Measurements from ENCODE around the gene ZMIZ1. TPM values are rescaled to one million over a fixed set of nuclear protein-coding genes. Genes with fewer than 3 reads are reported as not detected.

ZMIZ1 gene
- total and polyA plus RNA-seq, 4 donors, result 3.9 to 19.1 (median 9.8) TPM

DNA sequence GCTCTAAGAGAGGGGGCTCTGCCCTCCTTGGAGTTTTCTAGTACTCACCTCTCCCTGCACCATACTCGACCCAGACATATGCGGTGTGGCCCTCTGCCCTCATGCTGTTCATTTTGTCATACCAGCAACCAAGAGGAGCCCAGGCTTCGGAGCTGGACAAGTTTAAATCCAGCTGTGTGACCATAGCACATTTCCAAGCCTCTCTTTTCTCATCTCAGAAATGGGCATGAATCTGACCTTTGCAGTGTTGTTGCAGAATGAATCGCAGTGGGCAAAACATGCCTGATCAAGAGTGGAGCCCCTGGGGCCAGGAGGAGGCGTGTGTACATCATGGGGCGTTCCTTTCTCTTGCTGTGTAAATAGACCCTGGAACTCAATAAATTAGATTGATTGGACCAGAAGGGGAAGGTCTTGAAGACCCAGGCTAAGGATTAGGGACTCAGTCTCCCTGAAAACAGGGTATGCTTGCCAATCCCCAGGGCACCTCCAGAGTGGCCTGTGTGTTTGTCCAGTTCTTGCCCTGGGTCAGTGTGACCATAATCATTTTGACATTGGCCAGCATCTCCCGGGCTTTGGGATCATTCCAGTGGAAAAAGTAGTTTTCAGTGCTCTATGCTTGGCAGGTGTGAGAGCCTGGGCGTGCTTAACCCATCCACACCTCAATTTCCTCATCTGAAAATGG lies 59.6 kb downstream of the ZMIZ1 start:
- peak in 1 of 2 donors; percentile 7 for TF ChIP-seq RAD21 (IDR thresholded peaks at IDR 0.05)
- peak in 1 of 2 donors; percentile 40 for TF ChIP-seq HNF4A (conservative IDR thresholded peaks at IDR 0.05)
- TF ChIP-seq RXRA (IDR thresholded peaks at IDR 0.05), result peak in 1 of 2 donors; percentile 38
- TF ChIP-seq HNF4G (IDR thresholded peaks at IDR 0.05), result no peak
- H3K9ac ChIP-seq (ENCODE audit: low read depth in 1 of 2, low read length in 2 of 2), result no peak overlapping the region
- no peak for DNase-seq (ENCODE audit: low spot score)
- 72% methylated on average over 8 of the region's 8 CpGs for WGBS
- no peaks in the 10 kb centered on the region for H3K27me3 ChIP-seq (ENCODE audit: control insufficient read depth in 4 of 4, insufficient read depth in 4 of 4, low read length in 3 of 4)
- H3K9me3 ChIP-seq (ENCODE audit: control insufficient read depth in 4 of 4, low read length in 3 of 4), result no peaks in the 10 kb centered on the region
- H3K27ac ChIP-seq (ENCODE audit: low read depth in 1 of 2, low read length in 2 of 2), result no peak overlapping the region
- H3K4me3 ChIP-seq (ENCODE audit: low read depth in 1 of 3, low read length in 3 of 3), result no peak overlapping the region
- H3K36me3 ChIP-seq (ENCODE audit: control insufficient read depth in 4 of 4, insufficient read depth in 3 of 4, low read depth in 1 of 4, low read length in 3 of 4), result peaks cover 0 to 7% (median 1%) of the 10 kb centered on the region in 4 donors
- peaks cover 8 to 43% (median 38%) of the 10 kb centered on the region in 4 donors for H3K4me1 ChIP-seq (ENCODE audit: control insufficient read depth in 4 of 4, insufficient read depth in 4 of 4, low read length in 3 of 4)

DNA sequence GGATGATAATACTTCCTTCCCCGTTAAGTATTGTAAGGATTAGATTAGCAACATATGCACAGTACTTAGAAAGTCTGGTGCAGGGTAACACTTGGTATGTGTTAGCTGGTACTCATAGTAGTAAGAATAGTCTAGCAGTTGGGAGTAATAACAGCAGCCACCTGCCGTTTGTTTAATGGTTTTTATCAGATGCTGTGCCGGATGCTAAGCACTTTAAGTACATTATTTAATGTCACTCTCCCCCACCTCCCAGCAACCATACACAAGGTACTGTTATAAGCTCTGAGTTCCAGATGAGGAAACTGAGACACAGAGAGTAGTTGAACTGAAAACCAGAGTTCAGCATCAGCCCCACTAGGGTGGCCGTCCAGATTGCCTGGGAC lies 60.1 kb downstream of the ZMIZ1 start:
- Histone ChIP-seq H3K4me1 (ENCODE audit: control insufficient read depth in 4 of 4, insufficient read depth in 4 of 4, low read length in 3 of 4) (peaks cover 8 to 43% (median 38%) of the 10 kb centered on the region in 4 donors), H3K9ac (ENCODE audit: low read depth in 1 of 2, low read length in 2 of 2) (no peak overlapping the region), H3K9me3 (ENCODE audit: control insufficient read depth in 4 of 4, low read length in 3 of 4) (no peaks in the 10 kb centered on the region), H3K36me3 (ENCODE audit: control insufficient read depth in 4 of 4, insufficient read depth in 3 of 4, low read depth in 1 of 4, low read length in 3 of 4) (peaks cover 0 to 5% (median 0%) of the 10 kb centered on the region in 4 donors), H3K27me3 (ENCODE audit: control insufficient read depth in 4 of 4, insufficient read depth in 4 of 4, low read length in 3 of 4) (no peaks in the 10 kb centered on the region), H3K27ac (ENCODE audit: low read depth in 1 of 2, low read length in 2 of 2) (no peak overlapping the region), H3K4me3 (ENCODE audit: low read depth in 1 of 3, low read length in 3 of 3) (no peak overlapping the region)
- WGBS, result 70% methylated on average over 4 of the region's 4 CpGs
- DNase-seq (ENCODE audit: low spot score), result no peak
- TF ChIP-seq, protein P1, sequence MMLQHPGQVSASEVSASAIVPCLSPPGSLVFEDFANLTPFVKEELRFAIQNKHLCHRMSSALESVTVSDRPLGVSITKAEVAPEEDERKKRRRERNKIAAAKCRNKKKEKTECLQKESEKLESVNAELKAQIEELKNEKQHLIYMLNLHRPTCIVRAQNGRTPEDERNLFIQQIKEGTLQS (IDR thresholded peaks at IDR 0.05), result no peak
- TF ChIP-seq, protein P2, sequence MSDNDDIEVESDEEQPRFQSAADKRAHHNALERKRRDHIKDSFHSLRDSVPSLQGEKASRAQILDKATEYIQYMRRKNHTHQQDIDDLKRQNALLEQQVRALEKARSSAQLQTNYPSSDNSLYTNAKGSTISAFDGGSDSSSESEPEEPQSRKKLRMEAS (IDR thresholded peaks at IDR 0.05), result no peak
- TF ChIP-seq RXRA (IDR thresholded peaks at IDR 0.05) (no peak), TAF1 (conservative IDR thresholded peaks at IDR 0.05) (no peak), HNF4A (conservative IDR thresholded peaks at IDR 0.05) (no peak), SP1 (IDR thresholded peaks at IDR 0.05) (no peak), RAD21 (IDR thresholded peaks at IDR 0.05) (no peak), JUND (IDR thresholded peaks at IDR 0.05) (no peak), HNF4G (IDR thresholded peaks at IDR 0.05) (no peak), NR2F2 (IDR thresholded peaks at IDR 0.05) (no peak)

DNA sequence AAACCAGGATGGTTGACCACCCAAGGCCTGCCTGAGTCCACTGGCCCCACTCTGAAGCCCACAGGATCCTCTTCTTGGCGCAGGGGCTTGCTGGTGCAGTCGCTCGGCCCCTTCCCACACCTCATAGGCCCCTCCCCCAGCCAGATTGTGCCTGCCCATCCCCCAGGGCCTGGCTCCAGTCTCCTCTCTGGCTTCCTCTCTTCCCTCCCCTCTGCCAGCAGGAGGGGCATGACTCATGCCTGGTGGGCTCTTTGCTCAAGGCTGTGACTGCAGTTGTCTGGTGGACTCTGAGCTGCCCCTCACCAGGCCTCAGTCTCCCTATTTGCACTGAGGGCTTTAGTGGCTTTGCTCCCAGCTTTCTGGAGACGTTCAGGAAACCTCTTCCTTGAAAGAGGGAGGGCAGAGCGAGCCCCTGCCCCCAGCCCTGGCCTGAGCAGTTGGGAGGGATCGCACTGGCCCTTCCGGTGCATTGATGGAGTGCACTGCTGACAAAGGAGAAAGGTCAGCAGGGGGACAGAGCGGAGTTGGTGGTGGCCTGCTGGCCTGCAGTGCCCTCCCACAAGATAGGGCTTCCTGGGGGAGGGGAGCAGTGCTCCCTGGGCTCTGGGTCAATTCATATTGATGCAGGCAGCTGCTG lies 60.7 kb downstream of the ZMIZ1 start:
- WGBS, result 79% methylated on average over 8 of the region's 8 CpGs
- no peak overlapping the region for H3K27ac ChIP-seq (ENCODE audit: low read depth in 1 of 2, low read length in 2 of 2)
- no peak overlapping the region for H3K9ac ChIP-seq (ENCODE audit: low read depth in 1 of 2, low read length in 2 of 2)
- H3K9me3 ChIP-seq (ENCODE audit: control insufficient read depth in 4 of 4, low read length in 3 of 4), result no peaks in the 10 kb centered on the region
- H3K4me1 ChIP-seq (ENCODE audit: control insufficient read depth in 4 of 4, insufficient read depth in 4 of 4, low read length in 3 of 4), result peaks cover 8 to 43% (median 38%) of the 10 kb centered on the region in 4 donors
- no peak for DNase-seq (ENCODE audit: low spot score)
- no peak overlapping the region for H3K4me3 ChIP-seq (ENCODE audit: low read depth in 1 of 3, low read length in 3 of 3)
- H3K27me3 ChIP-seq (ENCODE audit: control insufficient read depth in 4 of 4, insufficient read depth in 4 of 4, low read length in 3 of 4), result no peaks in the 10 kb centered on the region
- peaks cover 0 to 2% (median 0%) of the 10 kb centered on the region in 4 donors for H3K36me3 ChIP-seq (ENCODE audit: control insufficient read depth in 4 of 4, insufficient read depth in 3 of 4, low read depth in 1 of 4, low read length in 3 of 4)
- no peak for TF ChIP-seq FOXA1 (IDR thresholded peaks at IDR 0.05)
- TF ChIP-seq HNF4A (conservative IDR thresholded peaks at IDR 0.05), result no peak
- TF ChIP-seq REST (IDR thresholded peaks at IDR 0.05), result no peak
- TF ChIP-seq FOXA2 (IDR thresholded peaks at IDR 0.05), result no peak
- peak; percentile 82 for TF ChIP-seq NR2F2 (IDR thresholded peaks at IDR 0.05)
- TF ChIP-seq EGR1 (IDR thresholded peaks at IDR 0.05; ENCODE audit: low read depth in 2 of 2), result no peak
- TF ChIP-seq SP1 (IDR thresholded peaks at IDR 0.05), result no peak
- TF ChIP-seq JUND (IDR thresholded peaks at IDR 0.05), result no peak
- TF ChIP-seq, protein P1 (IDR thresholded peaks at IDR 0.05), result no peak
- no peak for TF ChIP-seq GABPA (IDR thresholded peaks at IDR 0.05 in 1 of 2, conservative IDR thresholded peaks at IDR 0.05 in 1 of 2)
- peak in 1 of 2 donors; percentile 4 for TF ChIP-seq RAD21 (IDR thresholded peaks at IDR 0.05)
- TF ChIP-seq, protein P3, sequence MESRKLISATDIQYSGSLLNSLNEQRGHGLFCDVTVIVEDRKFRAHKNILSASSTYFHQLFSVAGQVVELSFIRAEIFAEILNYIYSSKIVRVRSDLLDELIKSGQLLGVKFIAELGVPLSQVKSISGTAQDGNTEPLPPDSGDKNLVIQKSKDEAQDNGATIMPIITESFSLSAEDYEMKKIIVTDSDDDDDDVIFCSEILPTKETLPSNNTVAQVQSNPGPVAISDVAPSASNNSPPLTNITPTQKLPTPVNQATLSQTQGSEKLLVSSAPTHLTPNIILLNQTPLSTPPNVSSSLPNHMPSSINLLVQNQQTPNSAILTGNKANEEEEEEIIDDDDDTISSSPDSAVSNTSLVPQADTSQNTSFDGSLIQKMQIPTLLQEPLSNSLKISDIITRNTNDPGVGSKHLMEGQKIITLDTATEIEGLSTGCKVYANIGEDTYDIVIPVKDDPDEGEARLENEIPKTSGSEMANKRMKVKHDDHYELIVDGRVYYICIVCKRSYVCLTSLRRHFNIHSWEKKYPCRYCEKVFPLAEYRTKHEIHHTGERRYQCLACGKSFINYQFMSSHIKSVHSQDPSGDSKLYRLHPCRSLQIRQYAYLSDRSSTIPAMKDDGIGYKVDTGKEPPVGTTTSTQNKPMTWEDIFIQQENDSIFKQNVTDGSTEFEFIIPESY (IDR thresholded peaks at IDR 0.05), result no peak
- TF ChIP-seq, protein P2 (IDR thresholded peaks at IDR 0.05), result no peak
- TF ChIP-seq HNF4G (IDR thresholded peaks at IDR 0.05), result no peak
- no peak for TF ChIP-seq TAF1 (conservative IDR thresholded peaks at IDR 0.05)
- TF ChIP-seq RXRA (IDR thresholded peaks at IDR 0.05), result peak; percentile 27 to 44
